GM06990 (cell line): Measurements from ENCODE around the gene FOXN3.

Experiments
- DNase-seq: peaks from one replicate; pipeline ENCODE4 v3.0.0-alpha.2; 2011; ENCODE audit not compliant: insufficient read length; ENCODE audit errors: extremely low read depth
- H3K27me3 ChIP-seq: replicated peaks from 2 replicates; pipeline ENCODE4 v1.6.0; 2011; ENCODE audit warnings: low read length; ENCODE audit not compliant: control insufficient read depth, insufficient read depth
- H3K36me3 ChIP-seq: 2 replicates; pipeline ENCODE4 v1.5.1; 2011; ENCODE audit warnings: low read length; ENCODE audit not compliant: control insufficient read depth, insufficient read depth
- H3K4me3 ChIP-seq: replicated peaks from 2 replicates; pipeline ENCODE4 v1.5.1; 2011; ENCODE audit warnings: low read depth, mild to moderate bottlenecking, control low read depth, low read length
- CTCF ChIP-seq: IDR thresholded peaks from 2 replicates; pipeline ENCODE4 v1.5.1; 2011; ENCODE audit warnings: low read length, control low read depth, mild to moderate bottlenecking, inconsistent platforms; ENCODE audit not compliant: insufficient read depth, poor library complexity, severe bottlenecking

The FOXN3 gene

DNA sequence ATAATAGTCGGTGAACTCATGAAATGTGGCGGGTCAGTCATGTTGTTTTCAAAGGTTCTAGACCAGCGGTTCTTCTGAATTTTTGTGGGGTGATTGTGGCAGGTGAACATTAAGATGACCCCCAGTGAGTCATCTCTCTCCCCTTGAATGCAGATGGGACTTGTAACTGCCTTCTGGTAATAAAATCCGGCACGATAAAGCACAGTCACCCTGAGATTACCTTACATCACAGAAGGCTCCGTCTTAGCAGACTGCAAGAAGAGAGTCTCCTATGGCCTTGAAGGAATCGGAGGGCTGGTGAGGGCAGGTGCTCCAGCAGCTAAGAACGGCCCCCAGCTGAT, 189.6 kb downstream of the FOXN3 start:
- peaks cover 3% of the 10 kb centered on the region for H3K36me3 ChIP-seq
- no peak for DNase-seq
- TF ChIP-seq CTCF, result no peak

DNA sequence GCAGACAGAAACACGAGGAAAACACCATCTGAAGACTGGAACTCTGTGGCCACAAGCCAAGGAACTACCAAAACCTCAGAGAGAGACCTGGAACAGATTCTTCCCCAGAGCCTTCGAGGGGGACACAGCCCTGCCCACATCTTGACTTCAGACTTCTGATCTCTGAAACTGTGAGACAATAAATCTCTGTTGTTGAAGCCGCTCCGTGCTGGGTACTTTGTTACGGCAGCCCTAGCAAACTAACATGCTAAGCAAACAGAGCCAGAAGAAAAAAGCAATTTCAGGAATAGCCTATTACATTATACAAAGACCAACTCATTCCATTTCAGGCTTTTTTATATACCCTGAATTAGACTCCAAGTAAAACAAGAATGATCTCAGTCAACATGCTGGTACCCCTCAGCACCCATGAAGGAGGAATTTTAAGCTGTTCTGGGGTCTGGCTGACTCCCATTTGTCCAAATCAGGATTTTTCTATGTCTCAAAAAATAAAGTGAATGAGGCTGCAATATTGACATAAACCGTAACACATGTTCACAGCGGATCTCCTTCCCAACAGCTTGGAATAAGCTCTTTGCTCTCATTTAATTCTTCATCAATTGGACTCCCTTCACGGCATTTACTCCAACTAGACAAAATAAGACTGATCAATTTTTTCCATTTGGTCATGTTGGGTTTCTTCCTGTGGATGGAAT, 190.1 kb downstream of the FOXN3 start:
- DNase-seq, result no peak
- TF ChIP-seq CTCF, result no peak
- peaks cover 3% of the 10 kb centered on the region for H3K36me3 ChIP-seq
- no peak overlapping the region for H3K4me3 ChIP-seq
- H3K27me3 ChIP-seq, result no peaks in the 10 kb centered on the region

More for the DNA sequence above, 189.6 kb downstream of the FOXN3 start:
- H3K27me3 ChIP-seq, result no peaks in the 10 kb centered on the region
- no peak overlapping the region for H3K4me3 ChIP-seq

- TF ChIP-seq CTCF, result no peak
- DNase-seq, result no peak
- Histone ChIP-seq H3K27me3 (no peaks in the 10 kb centered on the region), H3K4me3 (no peak overlapping the region), H3K36me3 (peaks cover 3% of the 10 kb centered on the region)
Observed at GRCh38 chr14:89225607-89226006, 191.4 kb downstream of the FOXN3 start.

GRCh38 chr14:89221109-89221810, 195.8 kb downstream of the FOXN3 start:
- TF ChIP-seq CTCF, result no peak
- Histone ChIP-seq H3K27me3 (no peaks in the 10 kb centered on the region), H3K4me3 (no peak overlapping the region), H3K36me3 (peaks cover 3% of the 10 kb centered on the region)
- no peak for DNase-seq

- H3K36me3 ChIP-seq, result peaks cover 3% of the 10 kb centered on the region
- DNase-seq, result no peak
- TF ChIP-seq CTCF, result no peak
- H3K27me3 ChIP-seq, result no peaks in the 10 kb centered on the region
- H3K4me3 ChIP-seq, result no peak overlapping the region
Observed at GRCh38 chr14:89219051-89219450, 198.0 kb downstream of the FOXN3 start.
